ENCODE results near the gene MAP1S. TPM values are rescaled to one million over a fixed set of nuclear protein-coding genes. Genes with fewer than 3 reads are reported as not detected.
A peak's percentile ranks its signal among the peaks of the same experiment; 100 is the strongest.

MAP1S gene
- total and polyA plus RNA-seq, 2 of the 13 experiments (the other 11 are each of a cell fraction or from before 2014, with no cell fraction given), result 3.8 to 7.3 TPM

DNA sequence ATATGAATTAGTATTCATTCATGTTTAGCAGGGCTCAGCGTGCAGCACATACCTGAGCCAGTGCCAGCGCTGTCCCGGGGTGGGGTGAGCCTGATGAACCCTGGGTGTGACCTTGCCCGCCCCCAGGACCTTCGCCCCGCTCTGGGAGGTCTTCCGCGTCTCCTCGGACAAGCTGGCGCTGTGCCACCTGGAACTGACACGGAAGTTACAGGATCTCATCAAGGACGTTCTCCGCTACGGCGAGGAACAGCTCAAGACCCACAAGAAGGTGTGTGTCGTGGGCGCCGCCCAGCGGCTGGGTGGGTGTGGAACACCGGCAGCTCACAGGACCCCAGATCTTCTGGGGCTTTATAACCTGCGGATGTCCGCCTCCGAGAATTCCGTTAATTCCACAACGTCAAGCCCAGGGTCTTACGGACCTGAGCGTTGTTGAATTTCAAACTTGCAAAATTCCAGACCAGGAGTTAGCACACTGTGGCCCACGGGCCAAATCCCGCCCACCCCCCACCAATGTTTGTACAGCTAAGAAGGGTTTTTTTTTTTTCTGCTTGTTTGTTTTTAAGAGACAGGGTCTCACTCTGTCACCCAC is 47.4 kb downstream of the MAP1S start (continued):
- TF ChIP-seq REL (CRISPR knock-in tag; conservative IDR thresholded peaks at IDR 0.05), result no peak
- TF ChIP-seq ZNF543 (CRISPR knock-in tag; IDR thresholded peaks at IDR 0.05), result no peak
- TF ChIP-seq BATF2 (CRISPR knock-in tag; IDR thresholded peaks at IDR 0.05), result no peak
- TF ChIP-seq, protein P1, sequence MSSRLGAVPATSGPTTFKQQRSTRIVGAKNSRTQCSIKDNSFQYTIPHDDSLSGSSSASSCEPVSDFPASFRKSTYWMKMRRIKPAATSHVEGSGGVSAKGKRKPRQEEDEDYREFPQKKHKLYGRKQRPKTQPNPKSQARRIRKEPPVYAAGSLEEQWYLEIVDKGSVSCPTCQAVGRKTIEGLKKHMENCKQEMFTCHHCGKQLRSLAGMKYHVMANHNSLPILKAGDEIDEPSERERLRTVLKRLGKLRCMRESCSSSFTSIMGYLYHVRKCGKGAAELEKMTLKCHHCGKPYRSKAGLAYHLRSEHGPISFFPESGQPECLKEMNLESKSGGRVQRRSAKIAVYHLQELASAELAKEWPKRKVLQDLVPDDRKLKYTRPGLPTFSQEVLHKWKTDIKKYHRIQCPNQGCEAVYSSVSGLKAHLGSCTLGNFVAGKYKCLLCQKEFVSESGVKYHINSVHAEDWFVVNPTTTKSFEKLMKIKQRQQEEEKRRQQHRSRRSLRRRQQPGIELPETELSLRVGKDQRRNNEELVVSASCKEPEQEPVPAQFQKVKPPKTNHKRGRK (CRISPR knock-in tag; IDR thresholded peaks at IDR 0.05), result no peak
- TF ChIP-seq NRL (CRISPR knock-in tag; IDR thresholded peaks at IDR 0.05; ENCODE audit: borderline replicate concordance), result no peak
- no peak for TF ChIP-seq ZNF253 (CRISPR knock-in tag; IDR thresholded peaks at IDR 0.05; ENCODE audit: borderline replicate concordance)
- TF ChIP-seq, protein P2, sequence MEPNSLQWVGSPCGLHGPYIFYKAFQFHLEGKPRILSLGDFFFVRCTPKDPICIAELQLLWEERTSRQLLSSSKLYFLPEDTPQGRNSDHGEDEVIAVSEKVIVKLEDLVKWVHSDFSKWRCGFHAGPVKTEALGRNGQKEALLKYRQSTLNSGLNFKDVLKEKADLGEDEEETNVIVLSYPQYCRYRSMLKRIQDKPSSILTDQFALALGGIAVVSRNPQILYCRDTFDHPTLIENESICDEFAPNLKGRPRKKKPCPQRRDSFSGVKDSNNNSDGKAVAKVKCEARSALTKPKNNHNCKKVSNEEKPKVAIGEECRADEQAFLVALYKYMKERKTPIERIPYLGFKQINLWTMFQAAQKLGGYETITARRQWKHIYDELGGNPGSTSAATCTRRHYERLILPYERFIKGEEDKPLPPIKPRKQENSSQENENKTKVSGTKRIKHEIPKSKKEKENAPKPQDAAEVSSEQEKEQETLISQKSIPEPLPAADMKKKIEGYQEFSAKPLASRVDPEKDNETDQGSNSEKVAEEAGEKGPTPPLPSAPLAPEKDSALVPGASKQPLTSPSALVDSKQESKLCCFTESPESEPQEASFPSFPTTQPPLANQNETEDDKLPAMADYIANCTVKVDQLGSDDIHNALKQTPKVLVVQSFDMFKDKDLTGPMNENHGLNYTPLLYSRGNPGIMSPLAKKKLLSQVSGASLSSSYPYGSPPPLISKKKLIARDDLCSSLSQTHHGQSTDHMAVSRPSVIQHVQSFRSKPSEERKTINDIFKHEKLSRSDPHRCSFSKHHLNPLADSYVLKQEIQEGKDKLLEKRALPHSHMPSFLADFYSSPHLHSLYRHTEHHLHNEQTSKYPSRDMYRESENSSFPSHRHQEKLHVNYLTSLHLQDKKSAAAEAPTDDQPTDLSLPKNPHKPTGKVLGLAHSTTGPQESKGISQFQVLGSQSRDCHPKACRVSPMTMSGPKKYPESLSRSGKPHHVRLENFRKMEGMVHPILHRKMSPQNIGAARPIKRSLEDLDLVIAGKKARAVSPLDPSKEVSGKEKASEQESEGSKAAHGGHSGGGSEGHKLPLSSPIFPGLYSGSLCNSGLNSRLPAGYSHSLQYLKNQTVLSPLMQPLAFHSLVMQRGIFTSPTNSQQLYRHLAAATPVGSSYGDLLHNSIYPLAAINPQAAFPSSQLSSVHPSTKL (CRISPR knock-in tag; IDR thresholded peaks at IDR 0.05), result peak; percentile 77
- TF ChIP-seq, protein P3, sequence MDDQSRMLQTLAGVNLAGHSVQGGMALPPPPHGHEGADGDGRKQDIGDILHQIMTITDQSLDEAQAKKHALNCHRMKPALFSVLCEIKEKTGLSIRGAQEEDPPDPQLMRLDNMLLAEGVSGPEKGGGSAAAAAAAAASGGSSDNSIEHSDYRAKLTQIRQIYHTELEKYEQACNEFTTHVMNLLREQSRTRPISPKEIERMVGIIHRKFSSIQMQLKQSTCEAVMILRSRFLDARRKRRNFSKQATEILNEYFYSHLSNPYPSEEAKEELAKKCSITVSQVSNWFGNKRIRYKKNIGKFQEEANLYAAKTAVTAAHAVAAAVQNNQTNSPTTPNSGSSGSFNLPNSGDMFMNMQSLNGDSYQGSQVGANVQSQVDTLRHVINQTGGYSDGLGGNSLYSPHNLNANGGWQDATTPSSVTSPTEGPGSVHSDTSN (CRISPR knock-in tag; IDR thresholded peaks at IDR 0.05; ENCODE audit: borderline replicate concordance), result no peak
- TF ChIP-seq PHF20 (CRISPR knock-in tag; IDR thresholded peaks at IDR 0.05), result no peak
- TF ChIP-seq HES4 (CRISPR knock-in tag; IDR thresholded peaks at IDR 0.05; ENCODE audit: borderline replicate concordance), result no peak
- TF ChIP-seq PATZ1 (CRISPR knock-in tag; IDR thresholded peaks at IDR 0.05), result peak; percentile 95
- no peak for TF ChIP-seq HNRNPUL1 (IDR thresholded peaks at IDR 0.05; ENCODE audit: low read depth, low read length)
- no peak for TF ChIP-seq FLYWCH1 (CRISPR knock-in tag; IDR thresholded peaks at IDR 0.05)
- TF ChIP-seq, protein P4, sequence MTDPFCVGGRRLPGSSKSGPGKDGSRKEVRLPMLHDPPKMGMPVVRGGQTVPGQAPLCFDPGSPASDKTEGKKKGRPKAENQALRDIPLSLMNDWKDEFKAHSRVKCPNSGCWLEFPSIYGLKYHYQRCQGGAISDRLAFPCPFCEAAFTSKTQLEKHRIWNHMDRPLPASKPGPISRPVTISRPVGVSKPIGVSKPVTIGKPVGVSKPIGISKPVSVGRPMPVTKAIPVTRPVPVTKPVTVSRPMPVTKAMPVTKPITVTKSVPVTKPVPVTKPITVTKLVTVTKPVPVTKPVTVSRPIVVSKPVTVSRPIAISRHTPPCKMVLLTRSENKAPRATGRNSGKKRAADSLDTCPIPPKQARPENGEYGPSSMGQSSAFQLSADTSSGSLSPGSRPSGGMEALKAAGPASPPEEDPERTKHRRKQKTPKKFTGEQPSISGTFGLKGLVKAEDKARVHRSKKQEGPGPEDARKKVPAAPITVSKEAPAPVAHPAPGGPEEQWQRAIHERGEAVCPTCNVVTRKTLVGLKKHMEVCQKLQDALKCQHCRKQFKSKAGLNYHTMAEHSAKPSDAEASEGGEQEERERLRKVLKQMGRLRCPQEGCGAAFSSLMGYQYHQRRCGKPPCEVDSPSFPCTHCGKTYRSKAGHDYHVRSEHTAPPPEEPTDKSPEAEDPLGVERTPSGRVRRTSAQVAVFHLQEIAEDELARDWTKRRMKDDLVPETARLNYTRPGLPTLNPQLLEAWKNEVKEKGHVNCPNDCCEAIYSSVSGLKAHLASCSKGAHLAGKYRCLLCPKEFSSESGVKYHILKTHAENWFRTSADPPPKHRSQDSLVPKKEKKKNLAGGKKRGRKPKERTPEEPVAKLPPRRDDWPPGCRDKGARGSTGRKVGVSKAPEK (CRISPR knock-in tag; IDR thresholded peaks at IDR 0.05; ENCODE audit: borderline replicate concordance), result no peak
- TF ChIP-seq MZF1 (CRISPR knock-in tag; IDR thresholded peaks at IDR 0.05; ENCODE audit: borderline replicate concordance), result no peak
- no peak for TF ChIP-seq HNRNPK (IDR thresholded peaks at IDR 0.05; ENCODE audit: low read depth, low read length, poor library complexity, severe bottlenecking)
